IMR-90 (cell line): ENCODE measurements around the gene PTPRF. TPM values are rescaled to one million over a fixed set of nuclear protein-coding genes. Genes with fewer than 3 reads are reported as not detected.

ENCODE experiments used
- ATAC-seq: fragments of 200-7000 bp; cut with Tn5 transposase; 2 replicates; pipeline ENCODE4 v1.9.1; 2020; ENCODE audit warnings: low read depth, mild to moderate bottlenecking, moderate library complexity
- BruUV-seq: library from RNA; stranded (reverse); fragments of 400-500 nt; replicated peaks from 2 replicates; lab custom pipeline; 2021; lab: Mats Ljungman, UMichigan
- CTCF ChIA-PET: fragments of 300-600 bp; formaldehyde crosslinking; extraction: SDS; loops from one replicate; lab custom pipeline; 2021; ENCODE audit warnings: antibody characterized with exemption; lab: Yijun Ruan, JAX
- POLR2A ChIA-PET: fragments of 300-600 bp; sonication (Branson Sonifier 250); formaldehyde crosslinking; loops from one replicate; lab custom pipeline; 2022; ENCODE audit warnings: antibody characterized with exemption; ENCODE audit not compliant: unreplicated experiment; lab: Charles Lee
- DNase-seq: peaks from one replicate; pipeline ENCODE4 v3.0.0; 2013
- H2AFZ ChIP-seq: replicated peaks from 2 replicates; pipeline ENCODE3; 2013; ENCODE audit warnings: low read length, mild to moderate bottlenecking; ENCODE audit not compliant: poor library complexity
- H2AK5ac ChIP-seq: 2 replicates; pipeline ENCODE4 v1.6.1; 2013; ENCODE audit warnings: low read depth, low read length, inconsistent platforms
- H2AK9ac ChIP-seq: replicated peaks from 2 replicates; pipeline ENCODE3; 2013; ENCODE audit warnings: mild to moderate bottlenecking, low read depth, low read length, moderate library complexity; ENCODE audit not compliant: poor library complexity
- H2BK120ac ChIP-seq: 2 replicates; pipeline ENCODE4 v1.6.1; 2013; ENCODE audit warnings: low read depth, low read length, inconsistent platforms
- H2BK15ac ChIP-seq: 3 replicates; pipeline ENCODE4 v1.6.1; 2013; ENCODE audit warnings: low read depth, low read length, inconsistent platforms
- H2BK20ac ChIP-seq: 2 replicates; pipeline ENCODE4 v1.6.1; 2013; ENCODE audit warnings: low read depth, mild to moderate bottlenecking, inconsistent platforms, low read length, moderate library complexity
- H2BK5ac ChIP-seq: 2 replicates; pipeline ENCODE4 v1.6.1; 2013; ENCODE audit warnings: mild to moderate bottlenecking, low read depth, low read length, inconsistent platforms; ENCODE audit not compliant: poor library complexity, severe bottlenecking
- H3K14ac ChIP-seq: replicated peaks from 2 replicates; pipeline ENCODE4 v1.6.1; 2013; ENCODE audit warnings: low read depth, low read length, inconsistent platforms
- H3K18ac ChIP-seq: 2 replicates; pipeline ENCODE4 v1.6.1; 2013; ENCODE audit warnings: low read depth, low read length, control low read depth
- H3K23ac ChIP-seq: 2 replicates; pipeline ENCODE4 v1.6.1; 2013; ENCODE audit warnings: low read depth, low read length, inconsistent platforms
- H3K27ac ChIP-seq: 2 replicates; pipeline ENCODE4 v1.5.1; 2013; ENCODE audit warnings: mild to moderate bottlenecking, control low read depth, low read length; ENCODE audit not compliant: insufficient read depth
- H3K27me3 ChIP-seq: 2 replicates; pipeline ENCODE4 v1.6.1; 2013; ENCODE audit warnings: low read length; ENCODE audit not compliant: control insufficient read depth, insufficient read depth
- H3K36me3 ChIP-seq: 2 replicates; pipeline ENCODE4 v1.6.1; 2013; ENCODE audit warnings: low read length, mixed read lengths; ENCODE audit not compliant: control insufficient read depth, insufficient read depth
- H3K4ac ChIP-seq: 2 replicates; pipeline ENCODE4 v1.6.1; 2013; ENCODE audit warnings: low read depth, low read length, inconsistent platforms
- H3K4me1 ChIP-seq: 2 replicates; pipeline ENCODE4 v1.6.1; 2013; ENCODE audit warnings: low read length, mixed read lengths; ENCODE audit not compliant: control insufficient read depth, insufficient read depth
- H3K4me2 ChIP-seq: 2 replicates; pipeline ENCODE4 v1.6.1; 2013; ENCODE audit warnings: low read depth, mild to moderate bottlenecking, control low read depth, low read length, moderate library complexity
- H3K4me3 ChIP-seq: 2 replicates; pipeline ENCODE4 v1.5.1; 2013; ENCODE audit warnings: low read depth, mild to moderate bottlenecking, control low read depth, low read length, moderate library complexity; ENCODE audit not compliant: insufficient read depth
- H3K56ac ChIP-seq: 2 replicates; pipeline ENCODE4 v1.6.1; 2013; ENCODE audit warnings: low read length, inconsistent platforms; ENCODE audit not compliant: insufficient read depth; ENCODE audit errors: extremely low read depth
- H3K79me1 ChIP-seq, 2 experiments: 2 replicates each; pipeline ENCODE4 v1.6.1; 2013; ENCODE audit warnings: low read length in 2 of 2, inconsistent platforms in 1 of 2, low read depth in 1 of 2
- H3K9ac ChIP-seq: 2 replicates; pipeline ENCODE4 v1.6.1; 2013; ENCODE audit warnings: low read depth, low read length, control low read depth
- H3K9me1 ChIP-seq: 2 replicates; pipeline ENCODE4 v1.6.1; 2013; ENCODE audit warnings: low read length, inconsistent platforms; ENCODE audit not compliant: insufficient read depth
- H3K9me3 ChIP-seq: 2 replicates; pipeline ENCODE4 v1.6.1; 2013; ENCODE audit warnings: low read length; ENCODE audit not compliant: control insufficient read depth, insufficient read depth
- H4K20me1 ChIP-seq: 2 replicates; pipeline ENCODE4 v1.6.1; 2013; ENCODE audit warnings: low read length, inconsistent platforms; ENCODE audit not compliant: insufficient read depth
- H4K5ac ChIP-seq: 2 replicates; pipeline ENCODE4 v1.6.1; 2013; ENCODE audit warnings: mild to moderate bottlenecking, low read depth, low read length, control low read depth
- H4K8ac ChIP-seq, 2 experiments: 2 replicates each; pipeline ENCODE4 v1.6.1; 2013; ENCODE audit warnings: low read depth in 2 of 2, low read length in 2 of 2, control low read depth in 1 of 2, inconsistent platforms in 1 of 2
- H4K91ac ChIP-seq: 2 replicates; pipeline ENCODE4 v1.6.1; 2013; ENCODE audit warnings: low read depth, low read length, inconsistent platforms; ENCODE audit not compliant: insufficient read depth
- BHLHE40 ChIP-seq: fragments of 150-350 bp; IDR thresholded peaks from 2 replicates; pipeline ENCODE4 v1.6.1; 2016; ENCODE audit warnings: mild to moderate bottlenecking, low read depth, low read length
- CEBPB ChIP-seq: IDR thresholded peaks from 2 replicates; pipeline ENCODE4 v1.6.1; 2012; ENCODE audit warnings: low read depth, low read length, improper control_type of control experiment
- CHD1 ChIP-seq: IDR thresholded peaks from 2 replicates; pipeline ENCODE4 v1.6.1; 2012; ENCODE audit warnings: low read depth, low read length, improper control_type of control experiment
- MAFK ChIP-seq: IDR thresholded peaks from 2 replicates; pipeline ENCODE4 v1.6.1; 2012; ENCODE audit warnings: low read depth, low read length, improper control_type of control experiment
- MAZ ChIP-seq: IDR thresholded peaks from 2 replicates; pipeline ENCODE4 v1.6.1; 2012; ENCODE audit warnings: low read depth, mild to moderate bottlenecking, low read length, improper control_type of control experiment, moderate library complexity, borderline replicate concordance
- MXI1 ChIP-seq: IDR thresholded peaks from 2 replicates; pipeline ENCODE4 v1.6.1; 2012; ENCODE audit warnings: low read depth, mild to moderate bottlenecking, low read length, moderate library complexity, borderline replicate concordance
- POLR2A ChIP-seq: IDR thresholded peaks from 2 replicates; pipeline ENCODE4 v1.6.1; 2012; ENCODE audit warnings: mild to moderate bottlenecking, low read depth, low read length
- RCOR1 ChIP-seq: IDR thresholded peaks from 2 replicates; pipeline ENCODE4 v1.6.1; 2012; ENCODE audit warnings: mild to moderate bottlenecking, low read length, improper control_type of control experiment; ENCODE audit not compliant: insufficient replicate concordance
- RFX5 ChIP-seq: IDR thresholded peaks from 2 replicates; pipeline ENCODE4 v1.8.0; 2012; ENCODE audit warnings: low read depth, mild to moderate bottlenecking, low read length, moderate library complexity
- SMC3 ChIP-seq: fragments of 150-350 bp; IDR thresholded peaks from 2 replicates; pipeline ENCODE4 v1.6.1; 2016; ENCODE audit warnings: low read depth, mild to moderate bottlenecking, antibody characterized with exemption, low read length, moderate library complexity
- WGBS, 2 experiments: methylation state at CpG; one replicate each; pipeline versions ENCODE4 v1.1.5 to v1.1.7; 2013; ENCODE audit warnings: missing lambda C conversion rate in 2 of 2; ENCODE audit not compliant: insufficient read length in 1 of 2; ENCODE audit errors: extremely low coverage in 2 of 2; 5-methylcytosine and 5-hydroxymethylcytosine counted together
- dilution Hi-C: fragments of 300-500 bp; cut with HindIII; formaldehyde crosslinking; loops from one replicate; pipeline ENCODE4 v1.14.3; 2018; ENCODE audit warnings: low sequenced_read_pairs; ENCODE audit not compliant: unreplicated experiment
- in situ Hi-C: fragments of 300-500 bp; cut with MboI; formaldehyde crosslinking; loops from 3 replicates; pipeline ENCODE4 v1.14.3; 2019; ENCODE audit warnings: low sequenced_read_pairs, inconsistent platforms, mixed read lengths
- intact Hi-C: fragments of 100-400 bp; cut with micrococcal nuclease; formaldehyde crosslinking; loops from 2 replicates; pipeline ENCODE4 v1.10.0; 2022
- polyA plus RNA-seq, 3 experiments: library from polyadenylated mRNA; depleted of rRNA; stranded (reverse); fragments of >200 nt; gene quantifications; 2 replicates each; pipeline ENCODE4 v1.2.3, GENCODE V29; 2012; ENCODE audit warnings: low replicate concordance in 1 of 3
- total RNA-seq: library from RNA; depleted of rRNA; stranded (reverse); fragments of >200 nt; gene quantifications from 2 replicates; pipeline ENCODE4 v1.2.3, GENCODE V29; 2012
- TF ChIP-seq, protein P1 (sequence below): conservative IDR thresholded peaks from 2 replicates; pipeline ENCODE4 v1.5.1; 2012; ENCODE audit warnings: mild to moderate bottlenecking, low read depth, low read length, improper control_type of control experiment
- TF ChIP-seq, protein P2 (sequence below): fragments of 150-350 bp; IDR thresholded peaks from 2 replicates; pipeline ENCODE4 v1.6.1; 2016; ENCODE audit warnings: low read depth, mild to moderate bottlenecking, low read length, moderate library complexity, borderline replicate concordance

PTPRF gene
- total and polyA plus RNA-seq, 2 of the 4 experiments (the other 2 are of a cell fraction) = 25.8 to 92.3 TPM

DNA sequence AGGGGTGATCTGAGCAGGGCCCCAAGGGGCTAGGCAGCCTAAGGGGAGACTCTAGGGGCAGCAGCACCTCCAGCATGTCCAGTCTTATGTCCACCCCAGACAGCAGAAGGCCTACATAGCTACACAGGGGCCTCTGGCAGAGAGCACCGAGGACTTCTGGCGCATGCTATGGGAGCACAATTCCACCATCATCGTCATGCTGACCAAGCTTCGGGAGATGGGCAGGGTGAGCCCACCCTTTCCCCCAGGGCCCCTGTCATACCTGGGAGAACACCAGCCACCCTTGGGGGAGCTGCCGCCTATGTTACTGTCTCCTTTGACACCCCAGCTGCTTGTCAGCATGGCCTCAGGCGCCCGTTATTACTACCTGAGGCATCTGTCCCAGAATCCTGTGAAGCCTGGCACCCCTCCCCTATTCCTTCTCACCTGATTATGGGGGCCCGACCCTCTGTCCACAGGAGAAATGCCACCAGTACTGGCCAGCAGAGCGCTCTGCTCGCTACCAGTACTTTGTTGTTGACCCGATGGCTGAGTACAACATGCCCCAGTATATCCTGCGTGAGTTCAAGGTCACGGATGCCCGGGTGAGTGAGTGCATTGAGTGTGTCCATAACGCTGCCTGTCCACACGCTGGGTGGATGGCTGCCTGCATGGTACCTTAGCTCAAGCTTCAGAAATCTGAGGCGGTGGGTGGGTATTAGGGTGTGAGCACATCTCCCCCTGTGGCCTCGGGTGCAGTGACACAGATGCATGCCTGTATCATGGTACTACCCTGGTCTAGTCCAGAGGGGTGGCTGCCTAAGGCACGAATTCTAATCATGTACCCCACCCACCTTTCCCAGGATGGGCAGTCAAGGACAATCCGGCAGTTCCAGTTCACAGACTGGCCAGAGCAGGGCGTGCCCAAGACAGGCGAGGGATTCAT lies 89.6 kb downstream of the PTPRF start:
- Histone ChIP-seq H2AK9ac (no peak overlapping the region), H3K36me3 (peaks cover 65% of the 10 kb centered on the region), H2BK120ac (no peak overlapping the region), H3K9me3 (no peaks in the 10 kb centered on the region), H3K56ac (no peak overlapping the region), H4K5ac (no peak overlapping the region), H3K14ac (no peak overlapping the region), H4K8ac (no peak overlapping the region), H2AK5ac (no peak overlapping the region), H4K91ac (no peak overlapping the region), H3K18ac (no peak overlapping the region), H3K79me1 (no peaks in the 10 kb centered on the region; a peak in 1 of 4 replicates), H3K4me2 (no peak overlapping the region), H3K27ac (no peak overlapping the region), H3K9me1 (0 out of 2 replicates have a peak, but pooled peaks cover 4% of the 10 kb centered on the region), H3K23ac (no peak overlapping the region), H2BK5ac (no peak overlapping the region), H2BK20ac (no peak overlapping the region), H3K27me3 (no peaks in the 10 kb centered on the region), H3K4me1 (no peaks in the 10 kb centered on the region), H3K4ac (no peak overlapping the region), H4K20me1 (no peaks in the 10 kb centered on the region; the same call in none of the 2 replicates), H3K9ac (no peak overlapping the region), H3K4me3 (no peak overlapping the region), H2AFZ (no peak overlapping the region), H2BK15ac (no peak overlapping the region)
- no peak for DNase-seq
- CTCF ChIA-PET = no interaction called here
- dilution Hi-C loops (no loop called here), intact Hi-C loops (no loop called here), in situ Hi-C loops (no loop called here)
- TF ChIP-seq, protein P1, sequence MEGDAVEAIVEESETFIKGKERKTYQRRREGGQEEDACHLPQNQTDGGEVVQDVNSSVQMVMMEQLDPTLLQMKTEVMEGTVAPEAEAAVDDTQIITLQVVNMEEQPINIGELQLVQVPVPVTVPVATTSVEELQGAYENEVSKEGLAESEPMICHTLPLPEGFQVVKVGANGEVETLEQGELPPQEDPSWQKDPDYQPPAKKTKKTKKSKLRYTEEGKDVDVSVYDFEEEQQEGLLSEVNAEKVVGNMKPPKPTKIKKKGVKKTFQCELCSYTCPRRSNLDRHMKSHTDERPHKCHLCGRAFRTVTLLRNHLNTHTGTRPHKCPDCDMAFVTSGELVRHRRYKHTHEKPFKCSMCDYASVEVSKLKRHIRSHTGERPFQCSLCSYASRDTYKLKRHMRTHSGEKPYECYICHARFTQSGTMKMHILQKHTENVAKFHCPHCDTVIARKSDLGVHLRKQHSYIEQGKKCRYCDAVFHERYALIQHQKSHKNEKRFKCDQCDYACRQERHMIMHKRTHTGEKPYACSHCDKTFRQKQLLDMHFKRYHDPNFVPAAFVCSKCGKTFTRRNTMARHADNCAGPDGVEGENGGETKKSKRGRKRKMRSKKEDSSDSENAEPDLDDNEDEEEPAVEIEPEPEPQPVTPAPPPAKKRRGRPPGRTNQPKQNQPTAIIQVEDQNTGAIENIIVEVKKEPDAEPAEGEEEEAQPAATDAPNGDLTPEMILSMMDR = no peak
- TF ChIP-seq POLR2A (no peak), MXI1 (no peak), MAZ (no peak), CEBPB (no peak), MAFK (no peak), RFX5 (no peak), CHD1 (no peak), SMC3 (no peak), BHLHE40 (no peak), RCOR1 (no peak)
- TF ChIP-seq, protein P2, sequence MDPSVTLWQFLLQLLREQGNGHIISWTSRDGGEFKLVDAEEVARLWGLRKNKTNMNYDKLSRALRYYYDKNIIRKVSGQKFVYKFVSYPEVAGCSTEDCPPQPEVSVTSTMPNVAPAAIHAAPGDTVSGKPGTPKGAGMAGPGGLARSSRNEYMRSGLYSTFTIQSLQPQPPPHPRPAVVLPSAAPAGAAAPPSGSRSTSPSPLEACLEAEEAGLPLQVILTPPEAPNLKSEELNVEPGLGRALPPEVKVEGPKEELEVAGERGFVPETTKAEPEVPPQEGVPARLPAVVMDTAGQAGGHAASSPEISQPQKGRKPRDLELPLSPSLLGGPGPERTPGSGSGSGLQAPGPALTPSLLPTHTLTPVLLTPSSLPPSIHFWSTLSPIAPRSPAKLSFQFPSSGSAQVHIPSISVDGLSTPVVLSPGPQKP = no peak
- ATAC-seq = no peak
- POLR2A ChIA-PET = no interaction called here
- 88% methylated on average over 12 of the region's 22 CpGs; no CpG with 5 or more reads in 1 of the 2 experiments for WGBS, 2 experiments
- BruUV-seq = no TSS peak
